HG03103 (cell line): Measurements from ENCODE around the gene ELP2.
"Not testable (repeated sequence)": the region's sequence is repeated elsewhere in the genome, so short reads cannot be mapped to it uniquely, and the experiment has no call there.

ENCODE experiments used
- ATAC-seq: cut with Tn5 transposase; IDR thresholded peaks from one replicate; pipeline ENCODE4 v1.9.1; 2021; ENCODE audit warnings: low read depth; ENCODE audit not compliant: unreplicated experiment

Gene ELP2

GRCh38 chr18:36187193-36187825 is 57.6 kb downstream of the ELP2 start, which contains the start of gene MOCOS:
Gene MOCOS (plus strand): TSS chr18:36187497. CDS start chr18:36187540, 43 bp downstream.
- peak; percentile 54 for ATAC-seq

GRCh38 chr18:36187826-36188721 is 58.4 kb downstream of the ELP2 start:
- ATAC-seq, result no peak

- no peak for ATAC-seq
Observed at GRCh38 chr18:36188916-36189315, 59.2 kb downstream of the ELP2 start.

- ATAC-seq, result no peak
Observed at GRCh38 chr18:36189486-36189885, 59.8 kb downstream of the ELP2 start.

- no peak for ATAC-seq
Observed at GRCh38 chr18:36191286-36191685, 61.6 kb downstream of the ELP2 start.

GRCh38 chr18:36191711-36192110 is 62.0 kb downstream of the ELP2 start:
- no peak for ATAC-seq

- no peak for ATAC-seq
Observed at GRCh38 chr18:36194600-36195315, 65.1 kb downstream of the ELP2 start.

- no peak for ATAC-seq
Observed at GRCh38 chr18:36195427-36196122, 65.9 kb downstream of the ELP2 start.

GRCh38 chr18:36196238-36196995 is 66.7 kb downstream of the ELP2 start:
- ATAC-seq, result no peak

GRCh38 chr18:36197511-36198166 is 67.9 kb downstream of the ELP2 start:
- no peak for ATAC-seq

- ATAC-seq, result no peak
Observed at GRCh38 chr18:36199691-36200295, 70.1 kb downstream of the ELP2 start.

- ATAC-seq, result no peak
Observed at GRCh38 chr18:36200354-36200771, 70.7 kb downstream of the ELP2 start.

GRCh38 chr18:36201765-36202164 is 72.1 kb downstream of the ELP2 start:
- no peak for ATAC-seq

- no peak for ATAC-seq
Observed at GRCh38 chr18:36203360-36203895, 73.7 kb downstream of the ELP2 start.

- no peak for ATAC-seq
Observed at GRCh38 chr18:36205166-36205565, 75.5 kb downstream of the ELP2 start.

GRCh38 chr18:36207303-36207702 is 77.6 kb downstream of the ELP2 start:
- ATAC-seq, result no peak

GRCh38 chr18:36207969-36208368 is 78.3 kb downstream of the ELP2 start:
- not testable (repeated sequence) for ATAC-seq

- ATAC-seq, result no peak
Observed at GRCh38 chr18:36211612-36212065, 81.9 kb downstream of the ELP2 start.
